ENCODE results near the gene CHRM4. TPM values are rescaled to one million over a fixed set of nuclear protein-coding genes. Genes with fewer than 3 reads are reported as not detected.

CHRM4 gene
- total RNA-seq, 2 experiments from 2014 or later: not detected

DNA sequence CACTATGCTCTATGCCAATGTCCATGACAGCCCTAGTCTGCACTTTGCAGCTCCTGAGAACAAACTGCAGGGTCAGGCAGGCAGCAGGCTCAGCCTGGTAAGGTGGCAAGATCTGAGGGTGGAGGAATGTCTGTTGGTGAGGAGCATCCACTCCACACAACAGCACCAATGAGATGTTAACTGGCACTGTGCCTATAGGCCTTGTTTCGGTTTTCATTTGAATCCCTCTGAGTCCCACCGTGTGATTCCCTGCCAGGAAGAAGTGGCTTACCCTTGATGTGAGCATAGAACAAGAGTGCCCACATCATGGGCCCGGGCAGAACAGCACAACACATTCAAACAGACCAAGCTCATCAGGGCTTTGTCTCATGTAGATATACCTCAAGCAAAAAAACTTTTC is 44.1 kb upstream of the CHRM4 start:
- Mint-ChIP-seq H3K9me3 (no peaks in the 10 kb centered on the region), H3K36me3 (ENCODE audit: low read depth) (peaks cover 11% of the 10 kb centered on the region), H3K27ac (no peak overlapping the region), H3K27me3 (no peaks in the 10 kb centered on the region), H3K4me3 (no peak overlapping the region), H3K4me1 (ENCODE audit: low read depth) (no peaks in the 10 kb centered on the region)
- intact Hi-C loops (cut with micrococcal nuclease): no loop called here
- CTCF ChIA-PET: interaction anchor here (0.6 kb wide), 1 partner anchor 420 kb away, joined by 3 read pairs; no protein-coding TSS in a partner anchor
- DNase-seq: no peak
- no peak for ATAC-seq
- POLR2A ChIA-PET: no interaction called here
- TF ChIP-seq, protein P1, sequence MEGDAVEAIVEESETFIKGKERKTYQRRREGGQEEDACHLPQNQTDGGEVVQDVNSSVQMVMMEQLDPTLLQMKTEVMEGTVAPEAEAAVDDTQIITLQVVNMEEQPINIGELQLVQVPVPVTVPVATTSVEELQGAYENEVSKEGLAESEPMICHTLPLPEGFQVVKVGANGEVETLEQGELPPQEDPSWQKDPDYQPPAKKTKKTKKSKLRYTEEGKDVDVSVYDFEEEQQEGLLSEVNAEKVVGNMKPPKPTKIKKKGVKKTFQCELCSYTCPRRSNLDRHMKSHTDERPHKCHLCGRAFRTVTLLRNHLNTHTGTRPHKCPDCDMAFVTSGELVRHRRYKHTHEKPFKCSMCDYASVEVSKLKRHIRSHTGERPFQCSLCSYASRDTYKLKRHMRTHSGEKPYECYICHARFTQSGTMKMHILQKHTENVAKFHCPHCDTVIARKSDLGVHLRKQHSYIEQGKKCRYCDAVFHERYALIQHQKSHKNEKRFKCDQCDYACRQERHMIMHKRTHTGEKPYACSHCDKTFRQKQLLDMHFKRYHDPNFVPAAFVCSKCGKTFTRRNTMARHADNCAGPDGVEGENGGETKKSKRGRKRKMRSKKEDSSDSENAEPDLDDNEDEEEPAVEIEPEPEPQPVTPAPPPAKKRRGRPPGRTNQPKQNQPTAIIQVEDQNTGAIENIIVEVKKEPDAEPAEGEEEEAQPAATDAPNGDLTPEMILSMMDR (IDR thresholded peaks at IDR 0.05): no peak

DNA sequence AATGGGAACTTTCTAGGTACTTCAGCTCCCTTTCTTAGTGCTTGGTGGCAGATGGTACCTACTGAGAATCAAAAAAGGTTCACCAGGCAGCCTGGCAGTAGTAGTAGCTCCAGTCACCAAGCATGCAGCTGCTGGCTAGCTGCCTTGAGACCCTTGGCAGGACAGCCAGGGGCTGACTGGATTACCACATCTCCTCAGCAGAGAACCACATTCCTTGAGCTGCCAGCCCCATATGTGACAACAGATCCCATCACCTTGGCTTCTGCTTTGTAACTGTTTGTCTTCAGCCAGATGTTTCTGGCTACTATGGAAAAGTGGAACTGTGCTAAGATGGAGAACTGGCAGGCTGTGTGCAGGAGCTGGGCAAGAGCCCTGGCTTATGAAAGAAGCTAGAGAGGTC is 39.6 kb upstream of the CHRM4 start:
- DNase-seq (no peak), ATAC-seq (no peak)
- intact Hi-C loops (cut with micrococcal nuclease): no loop called here
- H3K36me3 Mint-ChIP-seq (ENCODE audit: low read depth): peaks cover 10% of the 10 kb centered on the region
- no peaks in the 10 kb centered on the region for H3K4me1 Mint-ChIP-seq (ENCODE audit: low read depth)
- H3K9me3 Mint-ChIP-seq: no peaks in the 10 kb centered on the region
- TF ChIP-seq, protein P1 (IDR thresholded peaks at IDR 0.05): no peak
- POLR2A ChIA-PET: no interaction called here
- no peak overlapping the region for H3K27ac Mint-ChIP-seq
- H3K27me3 Mint-ChIP-seq: no peaks in the 10 kb centered on the region
- no peak overlapping the region for H3K4me3 Mint-ChIP-seq
- CTCF ChIA-PET: interaction anchor here (1.5 to 2.2 kb wide), 2 partner anchors 20 to 32 kb away, joined by 4 to 6 read pairs; no protein-coding TSS in a partner anchor

DNA sequence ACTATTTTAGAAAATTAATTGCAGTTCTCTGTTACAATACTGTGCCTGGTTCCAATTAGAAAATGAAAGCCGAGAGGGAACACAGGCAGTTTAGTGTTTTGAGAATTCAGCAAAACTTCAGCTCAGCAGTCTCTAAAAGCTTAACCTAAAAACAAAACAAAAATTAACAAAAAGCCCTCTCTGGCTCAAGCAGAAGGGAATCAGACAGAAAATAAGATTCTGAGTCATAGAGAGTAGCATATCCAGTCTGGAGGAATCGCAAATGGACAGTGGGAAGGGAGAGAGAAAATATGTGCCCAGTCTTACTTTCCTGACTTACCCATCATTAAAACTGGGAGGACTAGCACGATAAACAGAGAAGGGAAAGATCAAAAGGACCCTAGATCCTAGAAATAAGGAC is 38.1 kb upstream of the CHRM4 start:
- Mint-ChIP-seq H3K9me3 (no peaks in the 10 kb centered on the region), H3K4me3 (no peak overlapping the region), H3K36me3 (ENCODE audit: low read depth) (peaks cover 10% of the 10 kb centered on the region), H3K27me3 (no peaks in the 10 kb centered on the region), H3K4me1 (ENCODE audit: low read depth) (no peaks in the 10 kb centered on the region), H3K27ac (no peak overlapping the region)
- DNase-seq (no peak), ATAC-seq (no peak)
- ChIA-PET POLR2A (no interaction called here), CTCF (interaction anchor here (2.2 kb wide), 1 partner anchor 22 kb away, joined by 6 read pairs; no protein-coding TSS in a partner anchor)
- TF ChIP-seq, protein P1 (IDR thresholded peaks at IDR 0.05): no peak
- intact Hi-C loops (cut with micrococcal nuclease): no loop called here

- Mint-ChIP-seq H3K27ac (no peak overlapping the region), H3K4me3 (no peak overlapping the region), H3K27me3 (no peaks in the 10 kb centered on the region), H3K36me3 (ENCODE audit: low read depth) (peaks cover 13% of the 10 kb centered on the region), H3K9me3 (no peaks in the 10 kb centered on the region), H3K4me1 (ENCODE audit: low read depth) (no peaks in the 10 kb centered on the region)
- no peak for ATAC-seq
- intact Hi-C loops (cut with micrococcal nuclease): no loop called here
- POLR2A ChIA-PET: no interaction called here
- DNase-seq: no peak
- TF ChIP-seq, protein P1 (IDR thresholded peaks at IDR 0.05): no peak
- CTCF ChIA-PET: no interaction called here
Observed at GRCh38 chr11:46427364-46427763, 35.8 kb upstream of the CHRM4 start.

GRCh38 chr11:46426233-46426991 is 34.8 kb upstream of the CHRM4 start:
- no peak for ATAC-seq
- ChIA-PET CTCF (no interaction called here), POLR2A (no interaction called here)
- Mint-ChIP-seq H3K27me3 (no peaks in the 10 kb centered on the region), H3K4me3 (no peak overlapping the region), H3K9me3 (no peaks in the 10 kb centered on the region), H3K36me3 (ENCODE audit: low read depth) (peaks cover 16% of the 10 kb centered on the region), H3K4me1 (ENCODE audit: low read depth) (no peaks in the 10 kb centered on the region), H3K27ac (no peak overlapping the region)
- intact Hi-C loops (cut with micrococcal nuclease): no loop called here
- DNase-seq: no peak
- TF ChIP-seq, protein P1 (IDR thresholded peaks at IDR 0.05): no peak
